CD4-positive, CD25-positive, alpha-beta regulatory T cell (primary cell): ENCODE data around the gene SEC11A. TPM values are rescaled to one million over a fixed set of nuclear protein-coding genes. Genes with fewer than 3 reads are reported as not detected.
"Not testable (repeated sequence)": the region's sequence is repeated elsewhere in the genome, so short reads cannot be mapped to it uniquely, and the experiment has no call there.

Experiments used
- ATAC-seq, 2 donors: fragments of 150-1000 bp; cut with Tn5 transposase; one replicate each; pipeline ENCODE4 v1.10.0; 2021; ENCODE audit warnings: low read depth in 2 of 2, moderate number of reproducible peaks in 2 of 2, moderate library complexity in 1 of 2
- DNase-seq, 3 donors: peaks; one replicate each; pipeline versions ENCODE4 v3.0.0 to v3.0.0-alpha.2; 2012 to 2022; ENCODE audit warnings: mixed read lengths in 1 of 3
- H3K27ac ChIP-seq: one replicate; pipeline ENCODE4 v1.7.0; 2013; ENCODE audit warnings: mild to moderate bottlenecking, low read length; ENCODE audit not compliant: insufficient read depth, poor library complexity, severe bottlenecking
- H3K27me3 ChIP-seq: one replicate; pipeline ENCODE4 v1.7.0; 2013; ENCODE audit warnings: low read length; ENCODE audit not compliant: control insufficient read depth, insufficient read depth
- H3K36me3 ChIP-seq: one replicate; pipeline ENCODE4 v1.7.0; 2013; ENCODE audit warnings: mild to moderate bottlenecking, low read length, moderate library complexity; ENCODE audit not compliant: control insufficient read depth, insufficient read depth
- H3K4me1 ChIP-seq: 2 replicates; pipeline ENCODE4 v1.7.0; 2013; ENCODE audit warnings: mild to moderate bottlenecking, low read length; ENCODE audit not compliant: insufficient read depth, control insufficient read depth, poor library complexity, severe bottlenecking
- H3K4me3 ChIP-seq: one replicate; pipeline ENCODE4 v1.7.0; 2013; ENCODE audit warnings: low read depth, mild to moderate bottlenecking, low read length, moderate library complexity
- H3K9me3 ChIP-seq, 2 experiments: 1 replicate in 1 of 2; 2 replicates in 1 of 2; pipeline ENCODE4 v1.7.0; 2013; ENCODE audit warnings: low read length in 2 of 2, mild to moderate bottlenecking in 1 of 2, moderate library complexity in 1 of 2; ENCODE audit not compliant: control insufficient read depth in 2 of 2
- H3K27ac Mint-ChIP-seq, 3 donors: one replicate each; pipeline ENCODE4 v1.8.0; 2020 to 2022; ENCODE audit warnings: mild to moderate bottlenecking in 3 of 3, mixed read lengths in 3 of 3, moderate library complexity in 2 of 3
- H3K27me3 Mint-ChIP-seq: one replicate; pipeline ENCODE4 v1.8.0; 2022; ENCODE audit warnings: mild to moderate bottlenecking, mixed read lengths
- H3K36me3 Mint-ChIP-seq: one replicate; pipeline ENCODE4 v1.8.0; 2020; ENCODE audit warnings: mixed read lengths
- H3K4me1 Mint-ChIP-seq, 4 donors: one replicate each; pipeline ENCODE4 v1.8.0; 2020 to 2022; ENCODE audit warnings: mixed read lengths in 4 of 4, mild to moderate bottlenecking in 1 of 4
- H3K4me3 Mint-ChIP-seq, 4 donors: one replicate each; pipeline ENCODE4 v1.8.0; 2020 to 2022; ENCODE audit warnings: mild to moderate bottlenecking in 4 of 4, mixed read lengths in 4 of 4, moderate library complexity in 3 of 4
- H3K9me3 Mint-ChIP-seq, 7 donors: one replicate each; pipeline ENCODE4 v1.8.0; 2020 to 2022; ENCODE audit warnings: mixed read lengths in 7 of 7, mild to moderate bottlenecking in 3 of 7, moderate library complexity in 2 of 7
- polyA plus RNA-seq, 4 donors: library from polyadenylated mRNA; unstranded; fragments of 300-500 nt; fragmentation: Illumina TruSeq; gene quantifications; one replicate each; pipeline ENCODE4 v1.2.3, GENCODE V29; 2021
- total RNA-seq: library from RNA; stranded (reverse); gene quantifications from one replicate; pipeline ENCODE4 v1.2.3, GENCODE V29; 2022

The SEC11A gene
- total and polyA plus RNA-seq, 5 donors from 2014 or later, result 72.9 to 186 (median 163) TPM

DNA sequence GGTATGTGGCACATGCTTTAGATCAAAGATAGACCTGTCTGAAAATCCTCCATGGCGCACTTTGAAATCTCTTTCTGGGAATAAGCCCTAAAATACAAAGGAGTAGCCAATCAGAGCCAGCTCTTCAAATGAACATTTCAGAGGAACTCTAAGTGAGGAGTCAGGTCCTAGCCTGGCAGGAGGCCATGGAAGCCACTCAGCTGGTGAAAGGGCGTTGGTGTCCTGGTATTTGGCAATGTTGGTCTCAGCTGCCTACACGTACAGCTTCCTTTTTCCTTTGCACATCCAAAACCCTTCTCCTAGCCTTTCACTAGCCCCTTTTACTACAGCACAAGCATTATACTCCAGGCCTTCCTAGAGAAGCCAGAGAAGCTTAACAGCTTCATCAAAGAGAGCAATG is 67.4 kb downstream of the SEC11A start:
- Mint-ChIP-seq H3K36me3 (peaks cover 27% of the 10 kb centered on the region), H3K9me3 (no peaks in the 10 kb centered on the region), H3K27ac (peak overlapping the region in 2 of 3 donors; percentile 47 to 60), H3K4me1 (peaks cover 0 to 30% (median 15%) of the 10 kb centered on the region in 4 donors), H3K27me3 (no peaks in the 10 kb centered on the region), H3K4me3 (peak overlapping the region in 1 of 4 donors; percentile 70)
- Histone ChIP-seq H3K4me3 (no peak overlapping the region), H3K36me3 (peaks cover 65% of the 10 kb centered on the region), H3K4me1 (peaks cover 16% of the 10 kb centered on the region), H3K9me3 (no peaks in the 10 kb centered on the region), H3K27me3 (no peaks in the 10 kb centered on the region), H3K27ac (no peak overlapping the region)
- no peak for ATAC-seq
- no peak for DNase-seq

DNA sequence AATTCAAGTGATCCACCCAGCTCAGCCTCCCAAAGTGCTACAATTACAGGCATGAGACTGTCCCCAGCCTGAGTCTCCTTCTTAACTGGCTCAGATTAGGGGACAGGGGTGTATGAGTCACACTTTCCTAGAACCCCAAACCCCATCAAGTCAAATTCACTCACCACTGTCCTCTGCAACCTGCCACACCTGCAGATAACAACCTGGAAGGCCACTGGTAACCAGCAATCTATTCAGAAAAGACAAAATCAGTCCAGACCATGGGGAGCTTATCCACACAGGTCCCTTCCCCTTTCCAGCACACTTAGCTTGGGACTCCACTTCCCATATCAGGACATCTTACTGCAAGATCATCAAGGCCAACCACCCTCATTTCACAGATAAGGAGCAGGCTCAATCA is 68.2 kb downstream of the SEC11A start:
- DNase-seq (no peak), ATAC-seq (no peak)
- Mint-ChIP-seq H3K27me3 (no peaks in the 10 kb centered on the region), H3K36me3 (peaks cover 32% of the 10 kb centered on the region), H3K4me1 (peaks cover 0 to 24% (median 15%) of the 10 kb centered on the region in 4 donors), H3K9me3 (no peaks in the 10 kb centered on the region), H3K27ac (peak overlapping the region; percentile 17 to 63 (median 60)), H3K4me3 (no peak overlapping the region)
- Histone ChIP-seq H3K27me3 (no peaks in the 10 kb centered on the region), H3K36me3 (peaks cover 73% of the 10 kb centered on the region), H3K27ac (no peak overlapping the region), H3K4me1 (peaks cover 8% of the 10 kb centered on the region), H3K9me3 (no peaks in the 10 kb centered on the region), H3K4me3 (no peak overlapping the region)

DNA sequence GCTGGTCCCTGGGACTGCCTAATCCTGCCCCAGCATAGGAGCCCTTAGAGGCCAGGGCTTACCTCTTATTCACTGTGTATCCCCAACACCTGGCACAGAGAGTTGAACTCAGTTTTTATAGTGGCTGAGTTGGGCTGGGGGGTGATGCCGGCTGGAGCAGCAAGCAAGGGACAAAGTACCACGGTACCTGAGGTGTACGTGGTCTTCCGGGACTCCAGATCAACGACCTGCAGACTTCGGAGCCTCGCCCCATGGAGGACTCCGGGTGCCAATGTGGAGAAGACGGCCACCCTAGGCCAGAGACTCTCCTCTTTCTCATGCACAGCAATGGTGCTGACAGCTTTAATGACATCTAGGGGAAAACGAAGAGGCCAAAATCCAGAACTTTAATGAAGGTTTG is 69.9 kb downstream of the SEC11A start:
- DNase-seq, result no peak
- H3K27me3 Mint-ChIP-seq, result no peaks in the 10 kb centered on the region
- H3K9me3 Mint-ChIP-seq, result no peaks in the 10 kb centered on the region
- H3K4me3 Mint-ChIP-seq, result no peak overlapping the region
- no peaks in the 10 kb centered on the region for H3K9me3 ChIP-seq
- H3K36me3 Mint-ChIP-seq, result peaks cover 25% of the 10 kb centered on the region
- H3K27ac ChIP-seq, result no peak overlapping the region
- peaks cover 78% of the 10 kb centered on the region for H3K36me3 ChIP-seq
- no peak for ATAC-seq
- H3K4me1 ChIP-seq, result no peaks in the 10 kb centered on the region
- no peak overlapping the region for H3K4me3 ChIP-seq
- H3K4me1 Mint-ChIP-seq, result peaks cover 0 to 14% (median 8%) of the 10 kb centered on the region in 4 donors
- H3K27me3 ChIP-seq, result no peaks in the 10 kb centered on the region
- peak overlapping the region in 1 of 3 donors; percentile 53 for H3K27ac Mint-ChIP-seq

DNA sequence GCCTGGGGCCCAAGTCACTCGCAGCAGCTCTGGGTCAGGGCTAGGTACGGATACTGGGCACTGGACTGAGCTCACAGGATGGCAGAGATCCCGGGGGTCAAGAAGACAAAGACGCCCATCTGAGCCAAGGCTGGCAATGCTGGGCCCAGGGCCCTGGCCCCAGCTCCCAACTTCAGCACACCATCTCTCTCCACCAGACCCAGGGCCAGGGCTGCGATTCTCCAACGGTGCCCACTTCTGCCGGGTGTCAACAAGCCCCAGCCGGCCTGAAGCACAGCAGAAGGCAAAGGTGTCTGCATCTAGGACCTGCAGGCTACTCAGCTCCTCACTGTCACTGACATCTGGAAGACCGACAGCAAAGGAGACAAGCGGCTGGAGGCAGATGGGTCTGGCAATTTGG is 70.4 kb downstream of the SEC11A start:
- H3K36me3 Mint-ChIP-seq, result peaks cover 25% of the 10 kb centered on the region
- Histone ChIP-seq H3K27ac (no peak overlapping the region), H3K27me3 (no peaks in the 10 kb centered on the region), H3K4me3 (no peak overlapping the region), H3K36me3 (peaks cover 83% of the 10 kb centered on the region), H3K4me1 (no peaks in the 10 kb centered on the region), H3K9me3 (no peaks in the 10 kb centered on the region)
- peaks cover 0 to 14% (median 8%) of the 10 kb centered on the region in 4 donors for H3K4me1 Mint-ChIP-seq
- DNase-seq (no peak), ATAC-seq (no peak)
- no peaks in the 10 kb centered on the region for H3K9me3 Mint-ChIP-seq
- no peak overlapping the region for H3K4me3 Mint-ChIP-seq
- no peak overlapping the region for H3K27ac Mint-ChIP-seq
- no peaks in the 10 kb centered on the region for H3K27me3 Mint-ChIP-seq

DNA sequence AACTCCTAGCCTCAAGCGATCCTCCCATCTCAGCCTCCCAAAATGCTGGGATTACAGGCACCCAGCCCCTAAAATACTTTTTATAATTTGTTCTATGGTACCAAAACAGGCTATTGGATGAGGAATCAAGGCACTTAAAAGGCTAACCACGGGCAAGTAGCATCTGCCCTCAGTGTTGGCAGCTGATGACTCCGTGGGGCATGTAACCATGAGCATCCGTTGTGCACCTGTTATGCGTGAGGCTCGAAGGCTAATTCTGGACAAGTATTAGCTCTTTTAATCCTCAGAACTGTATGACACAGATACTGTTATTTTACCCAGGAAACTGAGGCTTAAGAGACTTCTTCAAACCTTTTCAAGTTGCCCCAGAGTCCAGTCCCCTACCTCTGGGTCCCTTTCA is 72.1 kb downstream of the SEC11A start:
- peaks cover 89% of the 10 kb centered on the region for H3K36me3 ChIP-seq
- Mint-ChIP-seq H3K4me1 (peaks cover 0 to 10% (median 5%) of the 10 kb centered on the region in 4 donors), H3K9me3 (no peaks in the 10 kb centered on the region), H3K27me3 (no peaks in the 10 kb centered on the region), H3K4me3 (no peak overlapping the region), H3K27ac (no peak overlapping the region), H3K36me3 (peaks cover 31% of the 10 kb centered on the region)
- no peaks in the 10 kb centered on the region for H3K9me3 ChIP-seq
- H3K4me1 ChIP-seq, result no peaks in the 10 kb centered on the region
- no peak overlapping the region for H3K4me3 ChIP-seq
- no peak overlapping the region for H3K27ac ChIP-seq
- ATAC-seq, result no peak
- no peaks in the 10 kb centered on the region for H3K27me3 ChIP-seq
- DNase-seq, result no peak

DNA sequence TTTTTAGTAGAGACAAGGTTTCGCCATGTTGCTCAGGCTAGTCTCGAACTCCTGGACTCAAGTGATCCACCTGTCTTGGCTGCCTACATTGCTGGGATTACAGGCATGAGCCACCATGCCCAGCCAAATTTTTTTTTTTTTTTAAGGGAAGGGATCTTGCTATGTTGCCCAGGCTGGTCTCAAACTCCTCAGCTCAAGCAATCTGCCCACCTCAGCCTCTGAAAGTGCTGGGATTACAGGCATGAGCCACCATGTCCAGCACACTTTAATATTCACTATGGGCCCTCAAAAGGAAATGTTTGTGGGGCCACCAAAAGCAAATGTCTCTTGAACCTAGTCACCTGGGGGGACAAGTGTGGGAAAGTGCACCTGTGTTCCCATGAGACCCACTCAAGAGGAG is 73.3 kb downstream of the SEC11A start:
- H3K9me3 ChIP-seq, H3K27me3 ChIP-seq, H3K27ac Mint-ChIP-seq, H3K27me3 Mint-ChIP-seq, H3K9me3 Mint-ChIP-seq, H3K4me1 ChIP-seq, DNase-seq, H3K4me3 ChIP-seq, H3K4me3 Mint-ChIP-seq, ATAC-seq, H3K27ac ChIP-seq: not testable (repeated sequence)
- peaks cover 0 to 13% (median 7%) of the 10 kb centered on the region in 4 donors for H3K4me1 Mint-ChIP-seq
- H3K36me3 Mint-ChIP-seq, result peaks cover 30% of the 10 kb centered on the region
- H3K36me3 ChIP-seq, result peaks cover 89% of the 10 kb centered on the region

DNA sequence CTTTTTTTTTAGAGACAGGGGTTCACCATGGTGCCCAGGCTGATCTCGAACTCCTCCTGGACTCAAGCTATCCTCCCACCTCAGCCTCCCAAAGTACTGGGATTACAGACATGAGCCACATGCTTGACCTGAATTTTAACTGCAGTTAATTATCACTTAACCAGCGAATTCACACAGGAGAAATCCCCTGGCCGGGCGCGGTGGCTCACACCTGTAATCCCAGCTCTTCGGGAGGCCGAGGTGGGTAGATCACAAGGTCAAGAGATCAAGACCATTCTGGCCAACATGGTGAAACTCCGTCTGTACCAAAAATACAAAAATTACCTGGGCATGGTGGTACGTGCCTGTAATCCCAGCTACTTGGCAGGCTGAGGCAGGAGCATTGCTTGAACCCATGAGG is 74.1 kb downstream of the SEC11A start:
- Mint-ChIP-seq H3K36me3 (peaks cover 27% of the 10 kb centered on the region), H3K4me3 (peak overlapping the region in 1 of 4 donors; percentile 88), H3K4me1 (peaks cover 0 to 15% (median 6%) of the 10 kb centered on the region in 4 donors)
- Histone ChIP-seq H3K27ac (peak overlapping the region; percentile 5), H3K36me3 (peaks cover 86% of the 10 kb centered on the region)
- H3K4me1 ChIP-seq, H3K27me3 ChIP-seq, H3K27ac Mint-ChIP-seq, ATAC-seq, H3K27me3 Mint-ChIP-seq, DNase-seq, H3K9me3 ChIP-seq, H3K9me3 Mint-ChIP-seq, H3K4me3 ChIP-seq: not testable (repeated sequence)

DNA sequence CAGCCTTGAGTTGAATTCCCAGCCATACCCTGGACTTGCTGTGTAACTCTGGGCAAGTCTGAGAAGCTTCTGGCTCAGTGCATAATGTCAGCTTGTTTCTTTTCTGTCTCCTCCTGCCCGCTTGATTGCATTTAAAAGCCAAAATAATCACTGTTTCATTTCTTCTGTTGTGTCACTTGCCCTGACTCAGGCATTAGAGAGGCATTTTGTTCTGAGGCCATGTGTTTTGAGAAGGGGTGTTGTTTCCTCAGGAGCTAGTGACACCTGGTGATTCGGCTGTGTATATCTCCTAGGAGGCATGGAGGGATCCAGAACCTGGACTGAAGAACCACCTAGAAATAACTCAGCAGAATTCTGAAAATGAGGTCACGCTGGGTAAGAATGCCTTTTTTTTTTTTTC is 77.8 kb downstream of the SEC11A start:
- no peak overlapping the region for H3K27ac ChIP-seq
- H3K27me3 Mint-ChIP-seq, result no peaks in the 10 kb centered on the region
- H3K9me3 Mint-ChIP-seq, result no peaks in the 10 kb centered on the region
- H3K4me1 ChIP-seq, result peaks cover 31% of the 10 kb centered on the region
- peaks cover 17 to 39% (median 23%) of the 10 kb centered on the region in 4 donors for H3K4me1 Mint-ChIP-seq
- no peaks in the 10 kb centered on the region for H3K27me3 ChIP-seq
- H3K4me3 ChIP-seq, result no peak overlapping the region
- no peaks in the 10 kb centered on the region for H3K9me3 ChIP-seq
- ATAC-seq (no peak), DNase-seq (peak in 1 of 3 donors; percentile 52)
- peak overlapping the region in 2 of 4 donors; percentile 65 to 68 for H3K4me3 Mint-ChIP-seq
- H3K36me3 ChIP-seq, result peaks cover 54% of the 10 kb centered on the region
- H3K36me3 Mint-ChIP-seq, result peaks cover 25% of the 10 kb centered on the region
- H3K27ac Mint-ChIP-seq, result peak overlapping the region in 1 of 3 donors; percentile 73
